T-helper 1 cell (primary cell): ENCODE data around the gene HSP90AB1.

Experiments used
- DNase-seq, 5 donors: peaks; one replicate each; pipeline ENCODE4 v3.0.0-alpha.2; 2012 to 2020

Gene HSP90AB1

GRCh38 chr6:44269178-44269920, 22.4 kb downstream of the HSP90AB1 start:
- DNase-seq = no peak

GRCh38 chr6:44269921-44270525, 23.1 kb downstream of the HSP90AB1 start, which contains the start of gene TMEM151B:
TSS of gene TMEM151B (plus strand) at chr6:44270450. CDS start at chr6:44270743, 293 bp downstream.
- no peak for DNase-seq

- no peak for DNase-seq
Observed at GRCh38 chr6:44270526-44271405, 23.9 kb downstream of the HSP90AB1 start.

GRCh38 chr6:44271406-44271723, 24.5 kb downstream of the HSP90AB1 start:
- DNase-seq = no peak

- DNase-seq = no peak
Observed at GRCh38 chr6:44271914-44272313, 25.0 kb downstream of the HSP90AB1 start.

- DNase-seq = no peak
Observed at GRCh38 chr6:44272529-44272928, 25.6 kb downstream of the HSP90AB1 start.

- no peak for DNase-seq
Observed at GRCh38 chr6:44272999-44273566, 26.2 kb downstream of the HSP90AB1 start.

GRCh38 chr6:44273617-44274016, 26.7 kb downstream of the HSP90AB1 start:
- DNase-seq = no peak

- DNase-seq = no peak
Observed at GRCh38 chr6:44275271-44275748, 28.4 kb downstream of the HSP90AB1 start.

GRCh38 chr6:44275749-44276648, 29.1 kb downstream of the HSP90AB1 start:
- no peak for DNase-seq

GRCh38 chr6:44276667-44277640, 30.1 kb downstream of the HSP90AB1 start:
- DNase-seq = no peak

- DNase-seq = no peak
Observed at GRCh38 chr6:44277763-44278162, 30.9 kb downstream of the HSP90AB1 start.

- DNase-seq = no peak
Observed at GRCh38 chr6:44278315-44278714, 31.4 kb downstream of the HSP90AB1 start.

GRCh38 chr6:44278774-44279697, 32.1 kb downstream of the HSP90AB1 start:
- no peak for DNase-seq

GRCh38 chr6:44284121-44284520, 37.2 kb downstream of the HSP90AB1 start:
- DNase-seq = no peak

GRCh38 chr6:44284867-44285266, 38.0 kb downstream of the HSP90AB1 start:
- DNase-seq = no peak

- DNase-seq = no peak
Observed at GRCh38 chr6:44285552-44286284, 38.8 kb downstream of the HSP90AB1 start.

- no peak for DNase-seq
Observed at GRCh38 chr6:44286285-44286565, 39.3 kb downstream of the HSP90AB1 start.

- no peak for DNase-seq
Observed at GRCh38 chr6:44286747-44287146, 39.8 kb downstream of the HSP90AB1 start.
